Subcutaneous abdominal adipose tissue (tissue), 5 donors: Measurements from ENCODE around the gene NF1.
"Not testable (repeated sequence)": the region's sequence is repeated elsewhere in the genome, so short reads cannot be mapped to it uniquely, and the experiment has no call there.

ENCODE experiments used
- H3K27ac ChIP-seq: one replicate; pipeline ENCODE4 v1.7.0; 2013; ENCODE audit warnings: low read depth, mild to moderate bottlenecking, inconsistent platforms, low read length, moderate library complexity
- H3K27me3 ChIP-seq, 5 donors: one replicate each; pipeline ENCODE4 v1.7.0; 2013; ENCODE audit warnings: low read length in 5 of 5, inconsistent platforms in 1 of 5; ENCODE audit not compliant: control insufficient read depth in 5 of 5, insufficient read depth in 4 of 5
- H3K36me3 ChIP-seq, 5 donors: one replicate each; pipeline ENCODE4 v1.7.0; 2013; ENCODE audit warnings: low read length in 5 of 5; ENCODE audit not compliant: control insufficient read depth in 5 of 5, insufficient read depth in 5 of 5
- H3K4me1 ChIP-seq, 5 donors: one replicate each; pipeline ENCODE4 v1.7.0; 2013; ENCODE audit warnings: low read length in 5 of 5, mild to moderate bottlenecking in 3 of 5, moderate library complexity in 1 of 5; ENCODE audit not compliant: control insufficient read depth in 5 of 5, insufficient read depth in 5 of 5
- H3K4me3 ChIP-seq, 5 donors: one replicate each; pipeline ENCODE4 v1.7.0; 2013; ENCODE audit warnings: low read length in 5 of 5, low read depth in 1 of 5
- H3K9ac ChIP-seq, 5 donors: one replicate each; pipeline ENCODE4 v1.7.0; 2013; ENCODE audit warnings: low read length in 5 of 5, mild to moderate bottlenecking in 4 of 5, moderate library complexity in 3 of 5
- H3K9me3 ChIP-seq, 5 donors: one replicate each; pipeline ENCODE4 v1.7.0; 2013; ENCODE audit warnings: low read length in 5 of 5; ENCODE audit not compliant: control insufficient read depth in 5 of 5
- donor health status: healthy.
- donor health status: healthy.
- donor health status: healthy.
- donor health status: healthy.
- donor health status: healthy.

NF1 gene

DNA sequence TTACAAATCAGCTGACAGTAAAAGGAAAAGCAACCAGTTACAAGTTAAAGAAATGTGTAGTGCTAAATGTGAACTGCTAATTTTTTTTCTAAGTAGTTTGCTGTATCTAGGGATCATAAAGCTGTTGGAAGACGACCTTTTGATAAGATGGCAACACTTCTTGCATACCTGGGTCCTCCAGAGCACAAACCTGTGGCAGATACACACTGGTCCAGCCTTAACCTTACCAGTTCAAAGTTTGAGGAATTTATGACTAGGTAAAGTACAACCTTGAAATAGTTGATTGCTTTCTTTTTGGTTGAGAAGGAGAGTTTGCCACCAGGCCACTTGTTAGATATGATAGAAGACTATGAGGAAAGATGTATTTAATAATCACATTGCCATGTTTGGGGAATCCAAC, 166.8 kb downstream of the NF1 start:
- H3K4me1 ChIP-seq = no peaks in the 10 kb centered on the region
- H3K27ac ChIP-seq = no peak overlapping the region
- H3K9ac ChIP-seq = no peak overlapping the region
- no peaks in the 10 kb centered on the region for H3K9me3 ChIP-seq
- no peak overlapping the region for H3K4me3 ChIP-seq
- peaks cover 16 to 38% (median 25%) of the 10 kb centered on the region in 5 donors for H3K36me3 ChIP-seq
- no peaks in the 10 kb centered on the region for H3K27me3 ChIP-seq

DNA sequence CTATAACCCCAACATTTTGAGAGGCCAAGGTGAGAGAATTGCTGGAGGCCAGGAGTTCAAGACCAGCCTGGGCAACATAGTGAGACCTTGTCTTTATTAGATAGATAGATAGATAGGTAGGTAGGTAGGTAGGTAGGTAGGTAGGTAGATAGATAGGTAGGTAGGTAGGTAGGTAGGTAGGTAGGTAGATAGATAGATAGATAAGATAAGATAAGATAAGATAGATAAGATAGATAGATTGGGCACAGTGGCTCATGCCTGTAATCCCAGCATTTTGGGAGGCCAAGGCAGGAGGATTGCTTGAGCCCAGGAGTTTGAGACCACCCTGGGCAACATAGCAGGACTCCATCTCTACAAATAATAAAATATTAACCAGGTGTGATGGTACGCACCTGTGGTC, 168.1 kb downstream of the NF1 start:
- H3K4me3 ChIP-seq, H3K27me3 ChIP-seq, H3K27ac ChIP-seq, H3K4me1 ChIP-seq, H3K9me3 ChIP-seq, H3K9ac ChIP-seq: not testable (repeated sequence)
- peaks cover 16 to 38% (median 29%) of the 10 kb centered on the region in 5 donors for H3K36me3 ChIP-seq

DNA sequence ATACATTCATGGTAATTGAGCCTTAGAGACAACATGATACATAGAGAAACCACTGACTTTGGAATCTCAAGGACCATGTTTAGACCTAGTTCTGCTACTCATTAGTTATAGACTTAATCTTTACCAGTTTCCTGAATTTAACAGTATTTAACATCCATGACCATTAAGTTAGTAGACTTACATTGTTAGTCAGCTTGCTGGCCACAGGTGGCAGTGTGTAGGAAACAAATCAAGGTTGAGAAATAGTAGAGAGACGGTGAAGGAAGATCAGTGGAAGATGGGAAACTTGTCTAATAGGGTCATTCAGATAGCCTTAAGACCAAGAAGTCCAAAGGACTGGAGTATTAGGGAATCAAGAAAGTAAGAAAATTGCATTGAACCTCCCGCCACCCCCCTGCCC, 171.3 kb downstream of the NF1 start:
- no peak overlapping the region for H3K27ac ChIP-seq
- H3K4me3 ChIP-seq = no peak overlapping the region
- H3K9me3 ChIP-seq = no peaks in the 10 kb centered on the region
- peaks cover 4 to 27% (median 11%) of the 10 kb centered on the region in 5 donors for H3K4me1 ChIP-seq
- no peaks in the 10 kb centered on the region for H3K27me3 ChIP-seq
- H3K36me3 ChIP-seq = peaks cover 11 to 28% (median 19%) of the 10 kb centered on the region in 5 donors
- H3K9ac ChIP-seq = no peak overlapping the region

DNA sequence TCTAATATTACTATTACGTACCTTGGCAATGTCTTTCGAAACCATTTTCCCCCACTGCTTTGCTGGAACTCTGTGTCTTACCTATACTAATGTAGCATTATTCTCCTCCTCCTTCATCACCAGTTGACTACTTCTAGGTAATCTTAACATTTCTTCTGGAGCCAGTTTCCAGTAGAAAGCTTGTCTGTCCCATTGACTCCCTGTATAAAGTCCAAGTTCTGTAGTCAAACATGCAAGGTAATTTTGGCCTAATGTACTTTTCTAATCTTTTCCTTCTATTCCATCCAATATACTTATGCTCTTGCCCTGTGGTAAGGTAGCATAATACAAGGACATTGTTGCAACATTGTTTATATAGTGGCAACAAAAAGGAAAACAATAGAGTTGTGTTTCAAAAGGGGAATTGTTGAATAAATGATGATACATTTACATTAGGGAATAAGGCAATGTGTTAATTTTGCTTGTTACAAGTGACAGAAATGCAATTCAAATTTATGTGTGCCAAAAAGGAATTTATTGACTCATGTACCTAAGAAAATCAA, 174.3 kb downstream of the NF1 start:
- Histone ChIP-seq H3K9me3 (no peaks in the 10 kb centered on the region), H3K27ac (peak overlapping the region; percentile 61), H3K36me3 (peaks cover 8 to 23% (median 10%) of the 10 kb centered on the region in 5 donors), H3K4me3 (no peak overlapping the region), H3K4me1 (peaks cover 7 to 36% (median 18%) of the 10 kb centered on the region in 5 donors), H3K9ac (peak overlapping the region in 1 of 5 donors; percentile 42), H3K27me3 (no peaks in the 10 kb centered on the region)

DNA sequence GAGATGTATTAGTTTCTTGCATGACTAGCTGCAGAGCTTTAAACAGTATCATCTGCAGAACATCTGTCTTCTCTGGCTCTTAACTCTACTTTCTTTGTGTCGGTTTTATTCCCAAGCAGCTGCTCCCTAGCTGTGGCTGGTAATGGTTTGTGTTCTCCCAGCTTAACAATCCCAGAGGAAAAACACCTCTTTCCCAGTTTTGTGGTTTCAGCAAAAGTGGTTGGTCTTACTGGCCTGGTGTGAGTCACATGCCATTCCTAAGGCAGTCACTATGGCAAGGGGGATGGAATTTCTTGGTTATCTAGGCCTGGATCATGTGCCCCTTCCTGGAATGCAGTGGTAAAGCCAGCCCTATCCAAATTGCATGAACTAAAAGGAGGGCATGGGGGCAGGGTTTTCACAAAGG, 174.8 kb downstream of the NF1 start:
- H3K9ac ChIP-seq = no peak overlapping the region
- peaks cover 7 to 41% (median 23%) of the 10 kb centered on the region in 5 donors for H3K4me1 ChIP-seq
- H3K27me3 ChIP-seq = no peaks in the 10 kb centered on the region
- peak overlapping the region; percentile 61 for H3K27ac ChIP-seq
- no peaks in the 10 kb centered on the region for H3K9me3 ChIP-seq
- H3K36me3 ChIP-seq = peaks cover 8 to 23% (median 10%) of the 10 kb centered on the region in 5 donors
- H3K4me3 ChIP-seq = no peak overlapping the region

DNA sequence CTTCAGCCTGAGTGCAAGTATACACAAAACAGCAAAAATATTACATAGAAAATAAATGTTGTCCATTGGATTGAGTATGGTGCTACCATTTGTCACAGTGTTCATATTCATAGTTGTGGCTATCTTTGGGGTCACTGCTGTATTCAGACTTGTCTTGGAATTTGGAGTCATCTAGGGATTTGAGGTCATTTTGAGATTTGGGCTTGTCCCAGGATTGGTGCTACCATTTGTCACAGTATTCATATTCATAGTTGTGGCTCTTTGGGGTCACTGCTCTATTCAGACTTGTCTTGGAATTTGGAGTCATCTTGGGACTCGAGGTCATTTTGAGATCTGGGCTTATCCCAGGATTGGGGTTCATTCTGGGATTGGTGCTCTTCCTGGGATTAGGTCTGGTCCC, 177.5 kb downstream of the NF1 start:
- H3K4me3 ChIP-seq = no peak overlapping the region
- H3K27me3 ChIP-seq = no peaks in the 10 kb centered on the region
- H3K9ac ChIP-seq = no peak overlapping the region
- H3K27ac ChIP-seq = no peak overlapping the region
- no peaks in the 10 kb centered on the region for H3K9me3 ChIP-seq
- peaks cover 2 to 8% (median 6%) of the 10 kb centered on the region in 5 donors for H3K36me3 ChIP-seq
- peaks cover 7 to 41% (median 23%) of the 10 kb centered on the region in 5 donors for H3K4me1 ChIP-seq

DNA sequence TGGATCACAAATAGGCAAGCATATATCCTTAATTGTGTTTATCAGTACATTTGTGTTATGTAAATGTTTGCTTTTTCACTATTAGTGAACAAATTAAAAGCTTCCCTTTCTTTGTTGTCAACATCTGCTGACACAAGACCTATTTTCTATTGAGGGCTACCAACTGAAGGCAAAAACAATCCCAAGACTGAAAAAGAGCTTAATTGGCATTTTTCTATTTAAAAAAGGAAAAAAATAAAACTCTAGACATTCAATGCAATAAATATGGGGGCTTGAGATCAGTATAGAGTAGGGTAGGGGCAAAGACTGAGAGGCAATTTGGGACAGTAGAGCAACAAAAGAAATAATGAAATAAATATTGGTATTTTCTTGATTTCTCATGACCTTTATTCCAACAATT, 178.0 kb downstream of the NF1 start:
- H3K4me3 ChIP-seq = no peak overlapping the region
- no peak overlapping the region for H3K27ac ChIP-seq
- H3K9me3 ChIP-seq = no peaks in the 10 kb centered on the region
- peaks cover 7 to 37% (median 23%) of the 10 kb centered on the region in 5 donors for H3K4me1 ChIP-seq
- H3K9ac ChIP-seq = no peak overlapping the region
- no peaks in the 10 kb centered on the region for H3K27me3 ChIP-seq
- peaks cover 8 to 13% (median 9%) of the 10 kb centered on the region in 5 donors for H3K36me3 ChIP-seq

DNA sequence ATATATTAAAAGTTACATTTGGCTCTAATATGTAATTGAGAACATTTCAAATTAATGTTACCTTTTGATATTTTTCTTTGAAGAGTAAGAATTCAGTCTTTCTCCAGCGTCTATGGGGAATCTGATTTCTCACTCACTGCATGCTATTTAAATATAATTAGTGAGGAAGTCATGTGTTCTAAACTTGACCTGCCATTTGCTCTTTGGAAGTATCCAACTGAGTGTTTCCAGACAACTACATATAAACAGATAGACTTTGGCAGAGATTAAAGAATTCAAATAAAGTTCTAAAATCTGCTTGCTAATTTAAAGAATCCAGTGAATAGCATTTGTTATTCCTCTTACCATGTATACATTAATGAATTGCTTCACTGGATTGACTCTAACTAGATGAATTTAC, 178.7 kb downstream of the NF1 start:
- Histone ChIP-seq H3K4me3 (no peak overlapping the region), H3K9ac (no peak overlapping the region), H3K4me1 (peaks cover 7 to 34% (median 23%) of the 10 kb centered on the region in 5 donors), H3K9me3 (no peaks in the 10 kb centered on the region), H3K27ac (no peak overlapping the region), H3K27me3 (no peaks in the 10 kb centered on the region), H3K36me3 (peaks cover 8 to 14% (median 10%) of the 10 kb centered on the region in 5 donors)

DNA sequence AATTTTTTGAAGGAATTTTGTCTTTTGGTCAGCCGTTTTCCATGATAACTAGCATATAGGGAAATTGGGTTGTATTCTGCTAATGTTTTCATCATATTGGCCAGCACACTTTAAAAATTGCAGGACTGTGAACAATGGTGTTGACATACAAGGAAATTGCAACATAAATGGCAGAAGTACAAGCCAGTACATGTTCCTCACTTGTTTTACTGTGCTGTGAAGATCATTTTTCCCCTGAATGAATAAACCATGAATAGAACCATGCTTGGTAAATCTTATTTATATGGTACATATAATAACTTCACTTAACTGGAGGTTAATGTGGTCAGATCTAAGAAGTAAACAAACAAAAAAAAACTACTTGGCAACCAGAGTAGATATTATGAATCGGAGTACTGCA, 179.5 kb downstream of the NF1 start:
- no peak overlapping the region for H3K27ac ChIP-seq
- no peaks in the 10 kb centered on the region for H3K9me3 ChIP-seq
- H3K4me1 ChIP-seq = peaks cover 4 to 26% (median 18%) of the 10 kb centered on the region in 5 donors
- peaks cover 8 to 14% (median 10%) of the 10 kb centered on the region in 5 donors for H3K36me3 ChIP-seq
- H3K4me3 ChIP-seq = no peak overlapping the region
- no peak overlapping the region for H3K9ac ChIP-seq
- no peaks in the 10 kb centered on the region for H3K27me3 ChIP-seq

DNA sequence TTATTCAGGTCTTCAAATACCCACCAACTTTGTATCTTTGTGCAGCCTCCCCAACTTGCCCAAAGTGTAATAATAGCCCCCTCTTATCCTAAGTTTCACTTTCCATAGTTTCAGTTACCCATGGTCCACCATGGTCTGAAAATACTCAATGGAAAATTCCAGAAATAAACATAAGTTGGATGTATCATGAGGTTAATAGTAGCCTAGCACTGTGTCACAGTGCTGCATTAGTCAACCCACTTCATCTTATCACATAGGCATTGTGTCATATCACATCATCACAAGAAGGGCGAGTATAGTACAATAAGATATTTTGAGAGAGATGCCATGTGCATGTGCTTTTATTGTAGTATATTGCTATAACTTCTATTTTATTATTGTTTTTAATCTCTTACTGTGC, 180.3 kb downstream of the NF1 start:
- Histone ChIP-seq H3K27ac (no peak overlapping the region), H3K9me3 (no peaks in the 10 kb centered on the region), H3K9ac (no peak overlapping the region), H3K36me3 (peaks cover 8 to 11% (median 9%) of the 10 kb centered on the region in 5 donors), H3K4me1 (peaks cover 0 to 18% (median 11%) of the 10 kb centered on the region in 5 donors), H3K27me3 (no peaks in the 10 kb centered on the region), H3K4me3 (no peak overlapping the region)
